HK-2 (cell line): Measurements from ENCODE around the gene CIAO3.
"Not testable (repeated sequence)": the region's sequence is repeated elsewhere in the genome, so short reads cannot be mapped to it uniquely, and the experiment has no call there.

Experiments used
- DNase-seq: peaks from one replicate; pipeline ENCODE4 v3.0.0-alpha.2; 2018; ENCODE audit not compliant: unreplicated experiment

Gene CIAO3

GRCh38 chr16:760545-761343 is 19.9 kb upstream of the CIAO3 start, which contains the start of gene MSLN:
Gene MSLN (plus strand): TSS chr16:760734. CDS start chr16:762681, 1,947 bp downstream.
- no peak for DNase-seq

GRCh38 chr16:760065-760464 is 19.3 kb upstream of the CIAO3 start:
- DNase-seq, result no peak

- DNase-seq, result no peak
Measured at GRCh38 chr16:759110-759910, 18.5 kb upstream of the CIAO3 start.

- DNase-seq, result no peak
Measured at GRCh38 chr16:756428-756827, 15.6 kb upstream of the CIAO3 start.

GRCh38 chr16:754656-755055 is 13.9 kb upstream of the CIAO3 start:
- DNase-seq, result no peak

- not testable (repeated sequence) for DNase-seq
Measured at GRCh38 chr16:754121-754607, 13.4 kb upstream of the CIAO3 start.

- no peak for DNase-seq
Measured at GRCh38 chr16:752007-752312, 11.2 kb upstream of the CIAO3 start.

GRCh38 chr16:751152-752006 is 10.6 kb upstream of the CIAO3 start:
- no peak for DNase-seq

GRCh38 chr16:750485-750884 is 9.7 kb upstream of the CIAO3 start:
- DNase-seq, result no peak

GRCh38 chr16:749010-749409 is 8.2 kb upstream of the CIAO3 start:
- DNase-seq, result no peak

- no peak for DNase-seq
Measured at GRCh38 chr16:747978-748746, 7.4 kb upstream of the CIAO3 start.

GRCh38 chr16:746637-747036 is 5.8 kb upstream of the CIAO3 start:
- no peak for DNase-seq

- DNase-seq, result no peak
Measured at GRCh38 chr16:745739-746138, 4.9 kb upstream of the CIAO3 start.

GRCh38 chr16:743794-744500 is 3.1 kb upstream of the CIAO3 start:
- DNase-seq, result no peak

GRCh38 chr16:742894-743293 is 2.1 kb upstream of the CIAO3 start:
- DNase-seq, result not testable (repeated sequence)

- no peak for DNase-seq
Measured at GRCh38 chr16:741986-742629, 1.3 kb upstream of the CIAO3 start.

GRCh38 chr16:740459-740763 is 386 bp downstream of the CIAO3 start:
- no peak for DNase-seq

GRCh38 chr16:739560-740458 is 988 bp downstream of the CIAO3 start:
- no peak for DNase-seq

- DNase-seq, result no peak
Measured at GRCh38 chr16:736936-737481, 3.8 kb downstream of the CIAO3 start.
